K562 (cell line): ENCODE data around the gene PHLDB1. TPM values are rescaled to one million over a fixed set of nuclear protein-coding genes. Genes with fewer than 3 reads are reported as not detected.

ENCODE experiments used
- ATAC-seq: fragments of 200-7000 bp; cut with Tn5 transposase; 3 replicates; pipeline ENCODE4 v1.9.1; 2020; ENCODE audit warnings: moderate library complexity
- BruUV-seq: library from RNA; stranded (reverse); fragments of 400-500 nt; replicated peaks from 2 replicates; lab custom pipeline; 2021; lab: Mats Ljungman, UMichigan
- CTCF ChIA-PET: fragments of 300-600 bp; formaldehyde crosslinking; extraction: SDS; loops from one replicate; lab custom pipeline; 2021; ENCODE audit warnings: low intra/inter-chr PET ratio; lab: Yijun Ruan, JAX
- POLR2A ChIA-PET: fragments of 300-600, 350-650 bp; sonication (Branson Sonifier 250); formaldehyde crosslinking; extraction: SDS; loops from one replicate; lab custom pipeline; 2021; ENCODE audit warnings: antibody characterized with exemption, inconsistent platforms; lab: Yijun Ruan, JAX
- DNase-seq, 4 experiments: peaks; one replicate each; pipeline versions ENCODE4 v3.0.0 to v3.0.0-alpha.2; 2011 to 2018; ENCODE audit warnings: low spot score in 3 of 4, mixed read lengths in 3 of 4; ENCODE audit errors: extremely low read depth in 1 of 4
- FAIRE-seq: peaks from 2 replicates; lab custom pipeline; 2011; peaks lifted over from hg19 to GRCh38; lab: Jason Lieb, UNC
- H2AFZ ChIP-seq: 2 replicates; pipeline ENCODE4 v1.6.0; 2011; ENCODE audit warnings: low read depth, low read length, control low read depth, inconsistent platforms
- H3K27ac ChIP-seq: fragments of 200-600 bp; 3 replicates; pipeline ENCODE4 v1.8.0; 2011; ENCODE audit warnings: low read depth, mild to moderate bottlenecking, control low read depth, inconsistent platforms, low read length, moderate library complexity, mixed read lengths; ENCODE audit errors: extremely low read depth
- H3K27me3 ChIP-seq, 2 experiments: fragments of 300-600 bp in 1 of 2; 2 replicates in 1 of 2; 3 replicates in 1 of 2; pipeline versions ENCODE4 v1.6.0 to v1.8.0; 2011; ENCODE audit warnings: inconsistent platforms in 2 of 2, low read length in 2 of 2, mild to moderate bottlenecking in 1 of 2, mixed read lengths in 1 of 2, moderate library complexity in 1 of 2; ENCODE audit not compliant: control insufficient read depth in 2 of 2, insufficient read depth in 2 of 2
- H3K36me3 ChIP-seq: fragments of 300-600 bp; 3 replicates; pipeline ENCODE4 v1.8.0; 2011; ENCODE audit warnings: mild to moderate bottlenecking, low read length, inconsistent platforms; ENCODE audit not compliant: control insufficient read depth, insufficient read depth
- H3K4me1 ChIP-seq, 2 experiments: fragments of 200-600 bp in 1 of 2; replicated peaks in 1 of 2; 2 replicates in 1 of 2; 3 replicates in 1 of 2; pipeline versions ENCODE4 v1.5.1 to v1.8.0; 2011; ENCODE audit warnings: inconsistent platforms in 2 of 2, low read length in 2 of 2, mild to moderate bottlenecking in 1 of 2, mixed read lengths in 1 of 2, moderate library complexity in 1 of 2; ENCODE audit not compliant: control insufficient read depth in 2 of 2, insufficient read depth in 2 of 2
- H3K4me2 ChIP-seq: 2 replicates; pipeline ENCODE4 v1.6.1; 2011; ENCODE audit warnings: low read length, control low read depth, inconsistent platforms, mixed read lengths; ENCODE audit not compliant: insufficient read depth
- H3K4me3 ChIP-seq: fragments of 200-600 bp; sonication (generic), shearing (Covaris generic); 2 replicates; pipeline ENCODE4 v1.5.1; 2016; ENCODE audit warnings: control low read depth, inconsistent platforms
- H3K79me2 ChIP-seq: fragments of 200-600 bp; 3 replicates; pipeline ENCODE4 v1.8.0; 2011; ENCODE audit warnings: low read length, inconsistent platforms; ENCODE audit not compliant: control insufficient read depth, insufficient read depth
- H3K9ac ChIP-seq, 2 experiments: 2 replicates each; pipeline versions ENCODE4 v1.6.0 to v1.6.1; 2011; ENCODE audit warnings: low read depth in 2 of 2, low read length in 2 of 2, control low read depth in 1 of 2, inconsistent platforms in 1 of 2, mild to moderate bottlenecking in 1 of 2, mixed read lengths in 1 of 2; ENCODE audit not compliant: insufficient read depth in 1 of 2
- H3K9me1 ChIP-seq: one replicate; pipeline ENCODE4 v1.6.0; 2011; ENCODE audit warnings: inconsistent platforms, mild to moderate bottlenecking, low read length, moderate library complexity; ENCODE audit not compliant: control insufficient read depth, insufficient read depth
- H3K9me3 ChIP-seq: replicated peaks from 2 replicates; pipeline ENCODE4 v1.5.1; 2011; ENCODE audit warnings: low read depth, low read length, inconsistent platforms; ENCODE audit not compliant: control insufficient read depth, insufficient read depth
- H4K20me1 ChIP-seq: replicated peaks from 2 replicates; pipeline ENCODE4 v1.6.1; 2011; ENCODE audit warnings: low read length, inconsistent platforms, mixed read lengths; ENCODE audit not compliant: control insufficient read depth, insufficient read depth
- ATF2 ChIP-seq: sonication (generic); formaldehyde crosslinking; IDR thresholded peaks from 2 replicates; pipeline ENCODE4 v1.8.1; 2022; ENCODE audit warnings: missing genetic modification reagents
- CXXC5 ChIP-seq: fragments of 250-450 bp; sonication (Bioruptor Pico); IDR thresholded peaks from 2 replicates; pipeline ENCODE4 v1.8.0; 2022; ENCODE audit warnings: inconsistent platforms, mild to moderate bottlenecking, moderate library complexity
- MTF1 ChIP-seq: fragments of 250-450 bp; sonication (Bioruptor Pico); IDR thresholded peaks from 2 replicates; pipeline ENCODE4 v1.9.0; 2021; ENCODE audit warnings: moderate library complexity, mild to moderate bottlenecking, inconsistent platforms, borderline replicate concordance
- POLR2G ChIP-seq: fragments of 200-400 bp; formaldehyde crosslinking; IDR thresholded peaks from 2 replicates; pipeline ENCODE4 v1.6.1; 2017; ENCODE audit warnings: low read depth, mild to moderate bottlenecking, antibody characterized with exemption, low read length, moderate library complexity
- TCF15 ChIP-seq: fragments of 250-450 bp; sonication (Bioruptor Pico); IDR thresholded peaks from 2 replicates; pipeline ENCODE4 v1.8.0; 2022; ENCODE audit warnings: moderate library complexity, mild to moderate bottlenecking, inconsistent platforms
- WHSC1 ChIP-seq: IDR thresholded peaks from one replicate; pipeline ENCODE4 v1.6.1; 2012; ENCODE audit warnings: low read length, control low read depth, inconsistent platforms
- ZBTB40 ChIP-seq, 2 experiments: fragments of 450-650 bp in 1 of 2; sonication (generic) in 1 of 2; formaldehyde crosslinking in 1 of 2; IDR thresholded peaks; 2 replicates each; pipeline versions ENCODE4 v1.7.1 to v1.9.0; 2016 to 2022; ENCODE audit warnings: inconsistent platforms in 1 of 2, mild to moderate bottlenecking in 1 of 2, missing genetic modification reagents in 1 of 2
- WGBS: fragments of 100-300 bp; shearing (Covaris generic); methylation state at CpG from one replicate; pipeline ENCODE4 v1.1.6; 2016; ENCODE audit warnings: low coverage, mixed read lengths; ENCODE audit not compliant: insufficient coverage; ENCODE audit errors: missing lambda C conversion rate; 5-methylcytosine and 5-hydroxymethylcytosine counted together
- in situ Hi-C: fragments of 300-500 bp; cut with MboI; formaldehyde crosslinking; loops from 4 replicates; pipeline ENCODE4 v1.15.0; 2018; ENCODE audit warnings: inconsistent platforms, mixed read lengths
- intact Hi-C: fragments of 100-400 bp; cut with micrococcal nuclease; formaldehyde crosslinking; loops from 2 replicates; pipeline ENCODE4 v1.14.2; 2022
- polyA plus RNA-seq, 8 experiments: library from polyadenylated mRNA; depleted of rRNA in 4 of 8; stranded (reverse) in 5 of 8; unstranded in 3 of 8; fragments of >200 nt; fragmentation: Nextera tagmentation in 2 of 8; fragmentation: Illumina TruSeq in 1 of 8; extraction: Ambion mirVana in 2 of 8; extraction: Trizol in 1 of 8; gene quantifications; 2 replicates each; pipeline versions ENCODE4 v1.2.1 to v1.2.3, GENCODE V29; 2011 to 2014; ENCODE audit warnings: inconsistent platforms in 1 of 8, missing spikeins in 1 of 8
- total RNA-seq, 7 experiments: library from RNA; depleted of rRNA in 6 of 7; stranded (reverse); fragments of >200 nt in 6 of 7; fragmentation: Illumina TruSeq in 2 of 7; extraction: Trizol in 2 of 7; gene quantifications; 2 replicates each; pipeline versions ENCODE4 v1.2.1 to v1.2.3, GENCODE V29; 2011 to 2021; ENCODE audit warnings: low replicate concordance in 1 of 7

PHLDB1 gene
- total and polyA plus RNA-seq, 9 of the 15 experiments (the other 6 are each of a cell fraction or from before 2014, with no cell fraction given), result 2.0 to 28.7 (median 16.2) TPM

- Histone ChIP-seq H3K36me3 (peaks cover 35% of the 10 kb centered on the region), H2AFZ (no peak overlapping the region), H3K4me3 (no peak overlapping the region), H3K79me2 (no peaks in the 10 kb centered on the region), H4K20me1 (no peaks in the 10 kb centered on the region), H3K9me3 (no peaks in the 10 kb centered on the region), H3K27ac (no peak overlapping the region), H3K4me1 (peaks cover 0 to 6% of the 10 kb centered on the region in 2 experiments; a peak in 1 of 5 replicates), H3K9ac (no peak overlapping the region), H3K9me1 (no peaks in the 10 kb centered on the region), H3K4me2 (no peak overlapping the region), H3K27me3 (no peaks in the 10 kb centered on the region)
- TF ChIP-seq ATF2 (CRISPR knock-in tag) (no peak), WHSC1 (no peak), TCF15 (no peak), CXXC5 (CRISPR knock-in tag) (no peak), POLR2G (no peak), ZBTB40 (IDR thresholded peaks at IDR 0.05) (no peak), ZBTB40 (CRISPR knock-in tag; IDR thresholded peaks at IDR 0.05) (no peak), MTF1 (CRISPR knock-in tag) (no peak)
- ChIA-PET POLR2A (no interaction called here), CTCF (no interaction called here)
- ATAC-seq, result no peak
- DNase-seq, result no peak
- in situ Hi-C loops (no loop called here), intact Hi-C loops (loop anchor here (10.0 kb wide), 1 partner anchor 304 kb away; the partner anchor contains the start of gene UPK2)
- no TSS peak for BruUV-seq
- FAIRE-seq, result no peak
- WGBS, result 90% methylated on average over 7 of the region's 8 CpGs
These were observed 43.0 kb downstream of the PHLDB1 start for GRCh38 chr11:118650366-118650765.
